GM12878 (cell line): ENCODE data around the gene TEX2. TPM values are rescaled to one million over a fixed set of nuclear protein-coding genes. Genes with fewer than 3 reads are reported as not detected.

Experiments
- ATF7 ChIP-seq: fragments of 450-650 bp; IDR thresholded peaks from 2 replicates; pipeline ENCODE4 v1.6.1; 2016; ENCODE audit warnings: low read depth, mild to moderate bottlenecking
- BACH1 ChIP-seq: fragments of 450-650 bp; IDR thresholded peaks from 2 replicates; pipeline ENCODE4 v1.6.1; 2017; ENCODE audit warnings: mild to moderate bottlenecking, borderline replicate concordance
- CBX5 ChIP-seq: sonication (generic); IDR thresholded peaks from 2 replicates; pipeline ENCODE4 v1.6.1; 2016; ENCODE audit warnings: low read depth, moderate library complexity, mild to moderate bottlenecking, inconsistent platforms
- CEBPB ChIP-seq, 2 experiments: fragments of 150-350 bp in 1 of 2; IDR thresholded peaks; 2 replicates each; pipeline ENCODE4 v1.6.1; 2012 to 2014; ENCODE audit warnings: low read depth in 2 of 2, low read length in 2 of 2, borderline replicate concordance in 1 of 2, inconsistent platforms in 1 of 2
- DPF2 ChIP-seq: fragments of 450-650 bp; IDR thresholded peaks from 2 replicates; pipeline ENCODE4 v1.6.1; 2017; ENCODE audit warnings: mild to moderate bottlenecking
- FOXK2 ChIP-seq: fragments of 450-650 bp; IDR thresholded peaks from 2 replicates; pipeline ENCODE4 v1.6.1; 2017; ENCODE audit warnings: mild to moderate bottlenecking, moderate library complexity
- HDAC2 ChIP-seq: fragments of 200-600 bp; sonication (generic); IDR thresholded peaks from 2 replicates; pipeline ENCODE4 v1.6.1; 2017
- IKZF1 ChIP-seq: fragments of 450-650 bp; conservative IDR thresholded peaks from 2 replicates; pipeline ENCODE4 v1.6.1; 2017; ENCODE audit warnings: antibody characterized with exemption, mild to moderate bottlenecking
- KAT2A ChIP-seq: conservative IDR thresholded peaks from 2 replicates; pipeline ENCODE4 v1.6.1; 2011; ENCODE audit warnings: low read depth, low read length; ENCODE audit not compliant: control insufficient read depth
- MEF2B ChIP-seq: fragments of 450-650 bp; IDR thresholded peaks from 2 replicates; pipeline ENCODE4 v1.6.1; 2018; ENCODE audit warnings: mild to moderate bottlenecking, moderate library complexity; ENCODE audit not compliant: partially characterized antibody, poor library complexity, severe bottlenecking
- MTA2 ChIP-seq: fragments of 450-650 bp; IDR thresholded peaks from 2 replicates; pipeline ENCODE4 v1.6.1; 2016; ENCODE audit warnings: low read depth, mild to moderate bottlenecking, moderate library complexity
- SPI1 ChIP-seq: IDR thresholded peaks from 2 replicates; pipeline ENCODE4 v1.6.1; 2011; ENCODE audit warnings: low read depth, mild to moderate bottlenecking, low read length, moderate library complexity, borderline replicate concordance; ENCODE audit not compliant: insufficient read depth
- ZNF622 ChIP-seq: fragments of 450-650 bp; IDR thresholded peaks from 2 replicates; pipeline ENCODE4 v1.6.1; 2017; ENCODE audit warnings: mild to moderate bottlenecking, inconsistent platforms
- ZZZ3 ChIP-seq: IDR thresholded peaks from 2 replicates; pipeline ENCODE4 v1.6.1; 2011; ENCODE audit warnings: low read depth; ENCODE audit not compliant: control insufficient read depth, insufficient read length
- polyA plus RNA-seq, 11 experiments: library from polyadenylated mRNA; depleted of rRNA in 4 of 11; unstranded in 6 of 11; stranded (reverse) in 5 of 11; fragments of >200 nt; fragmentation: Nextera tagmentation in 4 of 11; fragmentation: Illumina TruSeq in 1 of 11; extraction: Ambion mirVana in 4 of 11; extraction: Trizol in 1 of 11; gene quantifications; 1 replicate in 1 of 11; 2 replicates in 10 of 11; pipeline versions ENCODE4 v1.2.1 to v1.2.3, GENCODE V29; 2011 to 2016; ENCODE audit warnings: inconsistent platforms in 2 of 11, missing spikeins in 2 of 11, low read depth in 1 of 11
- total RNA-seq, 4 experiments: library from RNA; depleted of rRNA in 3 of 4; stranded (reverse); fragments of >200 nt in 3 of 4; fragmentation: Illumina TruSeq in 1 of 4; extraction: Trizol in 1 of 4; gene quantifications; 2 replicates each; pipeline versions ENCODE4 v1.2.1 to v1.2.3, GENCODE V29; 2013 to 2021
- TF ChIP-seq, protein P1 (sequence below): fragments of 450-650 bp; IDR thresholded peaks from 2 replicates; pipeline ENCODE4 v1.6.1; 2017; ENCODE audit warnings: mild to moderate bottlenecking, low read depth, inconsistent platforms; ENCODE audit not compliant: poor library complexity, severe bottlenecking
- TF ChIP-seq, protein P2 (sequence below), 3 experiments: IDR thresholded peaks in 2 of 3; conservative IDR thresholded peaks in 1 of 3; 2 replicates each; pipeline ENCODE4 v1.5.1; 2011; ENCODE audit warnings: low read depth in 3 of 3, low read length in 3 of 3, mild to moderate bottlenecking in 3 of 3, control low read depth in 2 of 3, moderate library complexity in 2 of 3, inconsistent platforms in 1 of 3, mixed read lengths in 1 of 3; ENCODE audit not compliant: control insufficient read depth in 2 of 3, insufficient read depth in 1 of 3; ENCODE audit errors: extremely low read depth in 1 of 3
- TF ChIP-seq, protein P3 (sequence below): fragments of 450-650 bp; formaldehyde crosslinking; IDR thresholded peaks from 2 replicates; pipeline ENCODE4 v1.4.0; 2020; ENCODE audit warnings: mild to moderate bottlenecking, moderate library complexity
- TF ChIP-seq, protein P4 (sequence below): fragments of 450-650 bp; IDR thresholded peaks from 2 replicates; pipeline ENCODE4 v1.6.1; 2017; ENCODE audit warnings: borderline replicate concordance

Gene TEX2
- total and polyA plus RNA-seq, 10 of the 15 experiments (the other 5 are each of a cell fraction or from before 2014, with no cell fraction given), result 3.8 to 19.9 (median 15.8) TPM

DNA sequence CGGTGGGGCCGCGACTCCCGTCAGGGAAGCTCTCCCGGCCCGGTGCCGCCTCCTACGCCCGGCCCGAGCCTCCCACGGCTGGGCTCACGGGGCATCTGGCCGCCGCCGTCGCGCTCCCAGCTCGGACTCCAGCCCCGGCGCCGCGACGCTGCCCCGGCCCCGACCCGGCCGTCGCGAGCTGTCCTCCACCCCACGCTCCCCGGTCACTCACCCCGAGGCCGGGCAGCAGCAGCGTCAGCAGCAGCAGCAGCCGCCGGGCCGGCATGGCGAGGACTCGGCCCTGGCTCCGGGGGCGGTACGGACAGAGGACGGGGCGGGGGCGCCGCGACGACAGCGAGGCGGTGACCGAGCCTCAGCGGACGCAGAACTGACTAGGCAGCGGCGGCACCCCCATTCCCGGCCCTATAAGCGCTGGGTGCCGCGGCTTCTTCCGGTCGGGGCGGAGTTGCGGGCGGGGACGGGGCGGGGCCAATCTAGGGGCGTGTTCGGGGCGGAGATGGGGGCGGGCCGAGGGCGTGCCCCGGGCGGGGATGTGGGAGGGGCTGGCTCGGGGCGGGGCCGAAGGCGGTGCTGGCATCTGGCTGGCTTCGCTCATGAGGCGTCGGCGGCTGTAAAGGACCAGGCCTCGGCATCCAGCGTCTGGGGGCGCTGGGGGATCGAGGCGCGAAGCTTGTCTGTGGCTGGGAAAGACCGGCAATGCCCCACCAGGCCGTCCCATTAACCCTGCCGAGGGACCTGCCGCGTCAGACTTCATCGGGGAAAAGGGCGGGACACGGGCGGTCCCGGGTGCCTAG is 133.1 kb downstream of the TEX2 start, which contains the start of gene ERN1 (continued):
- TF ChIP-seq, protein P1, sequence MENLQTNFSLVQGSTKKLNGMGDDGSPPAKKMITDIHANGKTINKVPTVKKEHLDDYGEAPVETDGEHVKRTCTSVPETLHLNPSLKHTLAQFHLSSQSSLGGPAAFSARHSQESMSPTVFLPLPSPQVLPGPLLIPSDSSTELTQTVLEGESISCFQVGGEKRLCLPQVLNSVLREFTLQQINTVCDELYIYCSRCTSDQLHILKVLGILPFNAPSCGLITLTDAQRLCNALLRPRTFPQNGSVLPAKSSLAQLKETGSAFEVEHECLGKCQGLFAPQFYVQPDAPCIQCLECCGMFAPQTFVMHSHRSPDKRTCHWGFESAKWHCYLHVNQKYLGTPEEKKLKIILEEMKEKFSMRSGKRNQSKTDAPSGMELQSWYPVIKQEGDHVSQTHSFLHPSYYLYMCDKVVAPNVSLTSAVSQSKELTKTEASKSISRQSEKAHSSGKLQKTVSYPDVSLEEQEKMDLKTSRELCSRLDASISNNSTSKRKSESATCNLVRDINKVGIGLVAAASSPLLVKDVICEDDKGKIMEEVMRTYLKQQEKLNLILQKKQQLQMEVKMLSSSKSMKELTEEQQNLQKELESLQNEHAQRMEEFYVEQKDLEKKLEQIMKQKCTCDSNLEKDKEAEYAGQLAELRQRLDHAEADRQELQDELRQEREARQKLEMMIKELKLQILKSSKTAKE, result no peak
- TF ChIP-seq, protein P2, sequence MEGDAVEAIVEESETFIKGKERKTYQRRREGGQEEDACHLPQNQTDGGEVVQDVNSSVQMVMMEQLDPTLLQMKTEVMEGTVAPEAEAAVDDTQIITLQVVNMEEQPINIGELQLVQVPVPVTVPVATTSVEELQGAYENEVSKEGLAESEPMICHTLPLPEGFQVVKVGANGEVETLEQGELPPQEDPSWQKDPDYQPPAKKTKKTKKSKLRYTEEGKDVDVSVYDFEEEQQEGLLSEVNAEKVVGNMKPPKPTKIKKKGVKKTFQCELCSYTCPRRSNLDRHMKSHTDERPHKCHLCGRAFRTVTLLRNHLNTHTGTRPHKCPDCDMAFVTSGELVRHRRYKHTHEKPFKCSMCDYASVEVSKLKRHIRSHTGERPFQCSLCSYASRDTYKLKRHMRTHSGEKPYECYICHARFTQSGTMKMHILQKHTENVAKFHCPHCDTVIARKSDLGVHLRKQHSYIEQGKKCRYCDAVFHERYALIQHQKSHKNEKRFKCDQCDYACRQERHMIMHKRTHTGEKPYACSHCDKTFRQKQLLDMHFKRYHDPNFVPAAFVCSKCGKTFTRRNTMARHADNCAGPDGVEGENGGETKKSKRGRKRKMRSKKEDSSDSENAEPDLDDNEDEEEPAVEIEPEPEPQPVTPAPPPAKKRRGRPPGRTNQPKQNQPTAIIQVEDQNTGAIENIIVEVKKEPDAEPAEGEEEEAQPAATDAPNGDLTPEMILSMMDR (IDR thresholded peaks at IDR 0.05 in 2 of 3, conservative IDR thresholded peaks at IDR 0.05 in 1 of 3; ENCODE audit: control insufficient read depth in 2 of 3, extremely low read depth in 1 of 3, insufficient read depth in 1 of 3, low read depth in 3 of 3, low read length in 3 of 3), result 0 out of 6 replicates have a peak, but pooled peaks of 1 of the 3 experiments have one; percentile 0
- TF ChIP-seq ZNF622 (no peak), BACH1 (peak; percentile 92), IKZF1 (peak; percentile 80), MTA2 (no peak), KAT2A (no peak), DPF2 (peak; percentile 91), ZZZ3 (no peak), HDAC2 (no peak), CEBPB (IDR thresholded peaks at IDR 0.05; ENCODE audit: borderline replicate concordance in 1 of 2, low read depth in 2 of 2, low read length in 2 of 2) (no peak), ATF7 (no peak), SPI1 (no peak), CBX5 (no peak), MEF2B (no peak), FOXK2 (no peak)
- TF ChIP-seq, protein P3, sequence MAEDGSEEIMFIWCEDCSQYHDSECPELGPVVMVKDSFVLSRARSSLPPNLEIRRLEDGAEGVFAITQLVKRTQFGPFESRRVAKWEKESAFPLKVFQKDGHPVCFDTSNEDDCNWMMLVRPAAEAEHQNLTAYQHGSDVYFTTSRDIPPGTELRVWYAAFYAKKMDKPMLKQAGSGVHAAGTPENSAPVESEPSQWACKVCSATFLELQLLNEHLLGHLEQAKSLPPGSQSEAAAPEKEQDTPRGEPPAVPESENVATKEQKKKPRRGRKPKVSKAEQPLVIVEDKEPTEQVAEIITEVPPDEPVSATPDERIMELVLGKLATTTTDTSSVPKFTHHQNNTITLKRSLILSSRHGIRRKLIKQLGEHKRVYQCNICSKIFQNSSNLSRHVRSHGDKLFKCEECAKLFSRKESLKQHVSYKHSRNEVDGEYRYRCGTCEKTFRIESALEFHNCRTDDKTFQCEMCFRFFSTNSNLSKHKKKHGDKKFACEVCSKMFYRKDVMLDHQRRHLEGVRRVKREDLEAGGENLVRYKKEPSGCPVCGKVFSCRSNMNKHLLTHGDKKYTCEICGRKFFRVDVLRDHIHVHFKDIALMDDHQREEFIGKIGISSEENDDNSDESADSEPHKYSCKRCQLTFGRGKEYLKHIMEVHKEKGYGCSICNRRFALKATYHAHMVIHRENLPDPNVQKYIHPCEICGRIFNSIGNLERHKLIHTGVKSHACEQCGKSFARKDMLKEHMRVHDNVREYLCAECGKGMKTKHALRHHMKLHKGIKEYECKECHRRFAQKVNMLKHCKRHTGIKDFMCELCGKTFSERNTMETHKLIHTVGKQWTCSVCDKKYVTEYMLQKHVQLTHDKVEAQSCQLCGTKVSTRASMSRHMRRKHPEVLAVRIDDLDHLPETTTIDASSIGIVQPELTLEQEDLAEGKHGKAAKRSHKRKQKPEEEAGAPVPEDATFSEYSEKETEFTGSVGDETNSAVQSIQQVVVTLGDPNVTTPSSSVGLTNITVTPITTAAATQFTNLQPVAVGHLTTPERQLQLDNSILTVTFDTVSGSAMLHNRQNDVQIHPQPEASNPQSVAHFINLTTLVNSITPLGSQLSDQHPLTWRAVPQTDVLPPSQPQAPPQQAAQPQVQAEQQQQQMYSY (CRISPR knock-in tag), result no peak
- TF ChIP-seq, protein P4, sequence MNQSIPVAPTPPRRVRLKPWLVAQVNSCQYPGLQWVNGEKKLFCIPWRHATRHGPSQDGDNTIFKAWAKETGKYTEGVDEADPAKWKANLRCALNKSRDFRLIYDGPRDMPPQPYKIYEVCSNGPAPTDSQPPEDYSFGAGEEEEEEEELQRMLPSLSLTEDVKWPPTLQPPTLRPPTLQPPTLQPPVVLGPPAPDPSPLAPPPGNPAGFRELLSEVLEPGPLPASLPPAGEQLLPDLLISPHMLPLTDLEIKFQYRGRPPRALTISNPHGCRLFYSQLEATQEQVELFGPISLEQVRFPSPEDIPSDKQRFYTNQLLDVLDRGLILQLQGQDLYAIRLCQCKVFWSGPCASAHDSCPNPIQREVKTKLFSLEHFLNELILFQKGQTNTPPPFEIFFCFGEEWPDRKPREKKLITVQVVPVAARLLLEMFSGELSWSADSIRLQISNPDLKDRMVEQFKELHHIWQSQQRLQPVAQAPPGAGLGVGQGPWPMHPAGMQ, result no peak
